Spleen (tissue), 11 donors: ENCODE results near the gene IGSF5. TPM values are rescaled to one million over a fixed set of nuclear protein-coding genes. Genes with fewer than 3 reads are reported as not detected.

Experiments
- DNase-seq: peaks from one replicate; pipeline ENCODE4 v3.0.0-alpha.2; 2020
- H3K27ac ChIP-seq, 8 donors: fragments of 200-600 bp; sonication (generic) in 7 of 8; 1 replicate in 4 of 8; 2 replicates in 4 of 8; pipeline versions ENCODE4 v1.5.0 to v1.8.0; 2016 to 2021; ENCODE audit warnings: inconsistent platforms in 4 of 8, mild to moderate bottlenecking in 4 of 8, moderate library complexity in 1 of 8
- H3K27me3 ChIP-seq, 7 donors: fragments of 200-600 bp; sonication (generic) in 6 of 7; replicated peaks in 1 of 7; 1 replicate in 4 of 7; 2 replicates in 3 of 7; pipeline versions ENCODE4 v1.5.0 to v1.8.0; 2016 to 2021; ENCODE audit warnings: inconsistent platforms in 3 of 7, mild to moderate bottlenecking in 1 of 7
- H3K36me3 ChIP-seq, 6 donors: fragments of 200-600 bp; sonication (generic) in 5 of 6; 1 replicate in 4 of 6; 2 replicates in 2 of 6; pipeline versions ENCODE4 v1.5.0 to v1.8.0; 2016 to 2021; ENCODE audit warnings: inconsistent platforms in 2 of 6
- H3K4me1 ChIP-seq, 6 donors: fragments of 200-600 bp; sonication (generic) in 5 of 6; 1 replicate in 3 of 6; 2 replicates in 3 of 6; pipeline versions ENCODE4 v1.5.0 to v1.8.0; 2016 to 2021; ENCODE audit warnings: inconsistent platforms in 3 of 6
- H3K4me3 ChIP-seq, 8 donors: fragments of 200-600 bp; sonication (generic) in 7 of 8; 1 replicate in 4 of 8; 2 replicates in 4 of 8; pipeline versions ENCODE4 v1.5.0 to v1.8.0; 2016 to 2021; ENCODE audit warnings: inconsistent platforms in 4 of 8, mild to moderate bottlenecking in 4 of 8, moderate library complexity in 2 of 8
- H3K9me3 ChIP-seq, 8 donors: fragments of 200-600 bp; sonication (generic) in 7 of 8; 1 replicate in 4 of 8; 2 replicates in 4 of 8; pipeline versions ENCODE4 v1.5.0 to v1.8.0; 2016 to 2021; ENCODE audit warnings: inconsistent platforms in 4 of 8
- CTCF ChIP-seq, 11 experiments: fragments of 200-600 bp in 7 of 11; fragments of 450-650 bp in 4 of 11; sonication (generic) in 4 of 11; IDR thresholded peaks in 8 of 11; conservative IDR thresholded peaks in 3 of 11; 1 replicate in 7 of 11; 2 replicates in 4 of 11; pipeline versions ENCODE4 v1.4.0 to v1.8.0; 2016 to 2021; ENCODE audit warnings: antibody characterized with exemption in 11 of 11, inconsistent platforms in 4 of 11, mild to moderate bottlenecking in 1 of 11
- POLR2A ChIP-seq, 3 donors: fragments of 450-650 bp; IDR thresholded peaks; one replicate each; pipeline ENCODE4 v1.5.1; 2017; ENCODE audit warnings: antibody characterized with exemption in 3 of 3, mild to moderate bottlenecking in 1 of 3
- POLR2AphosphoS5 ChIP-seq, 3 donors: sonication (generic); formaldehyde crosslinking; IDR thresholded peaks; one replicate each; pipeline ENCODE4 v1.5.1; 2017; ENCODE audit warnings: antibody characterized with exemption in 3 of 3
- WGBS, 5 donors: extraction: QIAGEN DNeasy Blood & Tissue Kit in 3 of 5; methylation state at CpG; one replicate each; pipeline versions ENCODE4 v1.1.5 to v1.1.7; 2013 to 2018; 5-methylcytosine and 5-hydroxymethylcytosine counted together
- intact Hi-C: fragments of 100-400 bp; cut with DNase I; formaldehyde crosslinking; loops from one replicate; pipeline ENCODE4 v1.15.0; 2023; ENCODE audit warnings: low total_unique reads
- polyA plus RNA-seq, 3 donors: library from polyadenylated mRNA; stranded (reverse); fragments of 200-250 nt; gene quantifications; one replicate each; pipeline ENCODE4 v1.2.1, GENCODE V29; 2013
- total RNA-seq, 7 donors: library from RNA; depleted of rRNA in 3 of 7; stranded (reverse); fragments of >200 nt in 3 of 7; fragmentation: NEBNext Ultra II Directional in 4 of 7; extraction: Animal tissue kit (Norgen Biotek cat#: 25700) in 4 of 7; gene quantifications; one replicate each; pipeline versions ENCODE4 v1.1.0 to v1.2.1, GENCODE V29; 2016 to 2021
- donor health status: healthy with polysubstance abuse.
- donor health status: DM: no; HTN: no; CAD: no; lungs with moderate emphysema.
- donor health status: DM: no; HTN: no; CAD: no.
- donor health status: Bipolar disorder and iron deficiency.
- donor health status: healthy.
- donor health status: DM: no; HTN: no; CAD: no.
- donor health status: DM: yes; HTN: yes; CAD: no.

Gene IGSF5
- total and polyA plus RNA-seq, 10 donors, result 0.03 to 0.39 (median 0.10) TPM; not detected in 5

GRCh38 chr21:39809936-39810335 lies 65.0 kb downstream of the IGSF5 start:
- no peak for DNase-seq
- no peaks in the 10 kb centered on the region for H3K36me3 ChIP-seq
- intact Hi-C loops, result no loop called here
- 77 to 85% (median 79%) methylated on average over 5 of the region's 5 CpGs for WGBS, 5 donors
- no peak overlapping the region for H3K4me3 ChIP-seq
- peaks cover 0 to 16% (median 0%) of the 10 kb centered on the region in 8 donors for H3K9me3 ChIP-seq
- no peaks in the 10 kb centered on the region for H3K27me3 ChIP-seq
- no peak for TF ChIP-seq POLR2A (IDR thresholded peaks at IDR 0.05)
- TF ChIP-seq CTCF (IDR thresholded peaks at IDR 0.05 in 8 of 11, conservative IDR thresholded peaks at IDR 0.05 in 3 of 11), result no peak
- TF ChIP-seq POLR2AphosphoS5 (IDR thresholded peaks at IDR 0.05), result no peak
- no peak overlapping the region for H3K27ac ChIP-seq
- no peaks in the 10 kb centered on the region for H3K4me1 ChIP-seq

DNA sequence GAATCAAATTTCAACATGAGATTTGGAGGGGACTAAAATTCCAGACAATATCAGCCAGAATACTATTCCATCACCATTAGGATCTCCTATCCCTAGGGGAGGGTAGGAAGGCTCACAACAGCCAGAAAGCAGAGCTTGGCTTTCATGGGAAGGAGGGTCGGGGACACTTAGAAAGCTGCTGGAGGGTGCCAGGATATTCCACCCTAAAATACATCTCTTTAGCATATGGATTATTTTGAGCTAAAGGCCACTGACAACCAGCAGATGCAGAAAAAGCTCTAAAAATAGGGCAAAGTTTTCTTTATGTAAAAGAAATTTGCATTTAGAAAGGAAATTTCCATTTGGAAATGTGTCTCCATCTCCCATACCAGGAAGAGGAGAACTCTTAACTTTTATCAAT lies 68.0 kb downstream of the IGSF5 start:
- Histone ChIP-seq H3K27me3 (no peaks in the 10 kb centered on the region), H3K4me3 (no peak overlapping the region), H3K4me1 (no peaks in the 10 kb centered on the region), H3K27ac (no peak overlapping the region), H3K36me3 (no peaks in the 10 kb centered on the region), H3K9me3 (peaks cover 0 to 17% (median 0%) of the 10 kb centered on the region in 8 donors)
- WGBS, 5 donors, result 77 to 96% (median 84%) methylated on average over 1 of the region's 1 CpG
- no peak for DNase-seq
- intact Hi-C loops, result no loop called here
- TF ChIP-seq POLR2AphosphoS5 (IDR thresholded peaks at IDR 0.05) (no peak), CTCF (IDR thresholded peaks at IDR 0.05 in 8 of 11, conservative IDR thresholded peaks at IDR 0.05 in 3 of 11) (no peak), POLR2A (IDR thresholded peaks at IDR 0.05) (no peak)

DNA sequence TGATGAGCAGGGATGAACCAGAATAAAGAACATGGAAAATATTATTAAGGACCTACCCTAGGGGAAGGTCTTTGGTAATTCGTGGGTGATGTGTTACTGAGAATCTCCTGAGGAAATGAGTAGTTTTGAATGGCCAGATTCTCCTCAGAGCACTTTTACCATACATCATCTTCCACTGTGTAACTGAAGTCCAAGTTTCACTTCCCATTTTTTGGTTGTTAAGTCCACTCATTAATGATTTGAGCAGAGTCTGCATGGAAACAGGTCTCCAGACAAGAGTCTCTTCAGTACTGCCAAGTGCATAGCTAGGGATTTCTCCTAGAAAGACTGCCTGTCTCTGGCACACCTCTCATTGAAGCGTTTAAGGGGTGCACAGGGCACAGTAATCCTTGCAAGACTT lies 73.6 kb downstream of the IGSF5 start:
- WGBS, 5 donors, result 61 to 67% (median 64%) methylated on average over 2 of the region's 2 CpGs
- Histone ChIP-seq H3K9me3 (peaks cover 0 to 5% (median 0%) of the 10 kb centered on the region in 8 donors), H3K27ac (no peak overlapping the region), H3K36me3 (no peaks in the 10 kb centered on the region), H3K27me3 (no peaks in the 10 kb centered on the region), H3K4me3 (no peak overlapping the region), H3K4me1 (no peaks in the 10 kb centered on the region)
- no peak for TF ChIP-seq POLR2A (IDR thresholded peaks at IDR 0.05)
- no peak for TF ChIP-seq POLR2AphosphoS5 (IDR thresholded peaks at IDR 0.05)
- TF ChIP-seq CTCF (IDR thresholded peaks at IDR 0.05 in 8 of 11, conservative IDR thresholded peaks at IDR 0.05 in 3 of 11), result no peak
- DNase-seq, result no peak
- intact Hi-C loops, result no loop called here

- TF ChIP-seq POLR2A (IDR thresholded peaks at IDR 0.05) (no peak), CTCF (IDR thresholded peaks at IDR 0.05 in 8 of 11, conservative IDR thresholded peaks at IDR 0.05 in 3 of 11) (no peak), POLR2AphosphoS5 (IDR thresholded peaks at IDR 0.05) (no peak)
- Histone ChIP-seq H3K27me3 (no peaks in the 10 kb centered on the region), H3K36me3 (no peaks in the 10 kb centered on the region), H3K4me1 (no peaks in the 10 kb centered on the region), H3K9me3 (peaks cover 0 to 11% (median 0%) of the 10 kb centered on the region in 8 donors), H3K4me3 (no peak overlapping the region), H3K27ac (no peak overlapping the region)
- intact Hi-C loops, result no loop called here
- 87 to 95% (median 87%) methylated on average over 3 of the region's 3 CpGs for WGBS, 5 donors
- DNase-seq, result no peak
Observed at GRCh38 chr21:39822042-39822441, 77.1 kb downstream of the IGSF5 start.
